K562 (cell line): ENCODE data around the gene EDARADD. TPM values are rescaled to one million over a fixed set of nuclear protein-coding genes. Genes with fewer than 3 reads are reported as not detected.

Source experiments
- ASH1L ChIP-seq: fragments of 450-650 bp; IDR thresholded peaks from 2 replicates; pipeline ENCODE4 v1.6.1; 2018; ENCODE audit warnings: borderline replicate concordance, mild to moderate bottlenecking, low read depth; ENCODE audit not compliant: partially characterized antibody
- ATF1 ChIP-seq, 2 experiments: fragments of 450-650 bp in 1 of 2; IDR thresholded peaks; 2 replicates each; pipeline ENCODE4 v1.6.1; 2016; ENCODE audit warnings: missing compliant biosample characterization in 1 of 2, missing genetic modification characterization in 1 of 2
- CBX3 ChIP-seq, 2 experiments: IDR thresholded peaks; 1 replicate in 1 of 2; 2 replicates in 1 of 2; pipeline ENCODE4 v1.6.1; 2012; ENCODE audit warnings: inconsistent platforms in 2 of 2, low read length in 2 of 2, borderline replicate concordance in 1 of 2, control low read depth in 1 of 2
- CREM ChIP-seq: IDR thresholded peaks from 2 replicates; pipeline ENCODE4 v1.6.1; 2014; ENCODE audit warnings: antibody characterized with exemption, low read depth
- HDAC2 ChIP-seq: fragments of 450-650 bp; IDR thresholded peaks from 2 replicates; pipeline ENCODE4 v1.6.1; 2016; ENCODE audit warnings: mild to moderate bottlenecking
- L3MBTL2 ChIP-seq: fragments of 450-650 bp; IDR thresholded peaks from 2 replicates; pipeline ENCODE4 v1.6.1; 2016; ENCODE audit warnings: mild to moderate bottlenecking, moderate library complexity
- MCM3 ChIP-seq: fragments of 450-650 bp; IDR thresholded peaks from 2 replicates; pipeline ENCODE4 v1.6.1; 2016
- NFE2 ChIP-seq: IDR thresholded peaks from 2 replicates; pipeline ENCODE4 v1.6.1; 2014; ENCODE audit warnings: antibody characterized with exemption, low read depth
- NFE2L1 ChIP-seq: fragments of 450-650 bp; IDR thresholded peaks from 2 replicates; pipeline ENCODE4 v1.6.1; 2016; ENCODE audit warnings: missing genetic modification characterization, low read depth, mild to moderate bottlenecking, missing compliant biosample characterization, moderate library complexity, borderline replicate concordance
- RBM25 ChIP-seq: fragments of 200-400 bp; formaldehyde crosslinking; IDR thresholded peaks from 2 replicates; pipeline ENCODE4 v1.6.1; 2018; ENCODE audit warnings: low read length, low read depth, moderate library complexity; ENCODE audit not compliant: severe bottlenecking
- RERE ChIP-seq: sonication (generic); formaldehyde crosslinking; IDR thresholded peaks from 2 replicates; pipeline ENCODE4 v1.8.0; 2023; ENCODE audit warnings: missing genetic modification reagents, mild to moderate bottlenecking, borderline replicate concordance
- ZNF165 ChIP-seq: fragments of 250-450 bp; sonication (Bioruptor Pico); IDR thresholded peaks from 2 replicates; pipeline ENCODE4 v1.4.0; 2020; ENCODE audit warnings: borderline replicate concordance
- polyA plus RNA-seq, 8 experiments: library from polyadenylated mRNA; depleted of rRNA in 4 of 8; stranded (reverse) in 5 of 8; unstranded in 3 of 8; fragments of >200 nt; fragmentation: Nextera tagmentation in 2 of 8; fragmentation: Illumina TruSeq in 1 of 8; extraction: Ambion mirVana in 2 of 8; extraction: Trizol in 1 of 8; gene quantifications; 2 replicates each; pipeline versions ENCODE4 v1.2.1 to v1.2.3, GENCODE V29; 2011 to 2014; ENCODE audit warnings: inconsistent platforms in 1 of 8, missing spikeins in 1 of 8
- total RNA-seq, 7 experiments: library from RNA; depleted of rRNA in 6 of 7; stranded (reverse); fragments of >200 nt in 6 of 7; fragmentation: Illumina TruSeq in 2 of 7; extraction: Trizol in 2 of 7; gene quantifications; 2 replicates each; pipeline versions ENCODE4 v1.2.1 to v1.2.3, GENCODE V29; 2011 to 2021; ENCODE audit warnings: low replicate concordance in 1 of 7

EDARADD gene
- total and polyA plus RNA-seq, 9 of the 15 experiments (the other 6 are each of a cell fraction or from before 2014, with no cell fraction given), result 0.46 to 32.4 (median 20.6) TPM

GRCh38 chr1:236381565-236382158 lies 12.4 kb upstream of the EDARADD start (continued):
- TF ChIP-seq ZNF165 (CRISPR knock-in tag) (no peak), MCM3 (no peak), RERE (CRISPR knock-in tag) (no peak), ATF1 (CRISPR knock-in tag; IDR thresholded peaks at IDR 0.05) (no peak), ATF1 (tag; IDR thresholded peaks at IDR 0.05) (no peak), HDAC2 (peak; percentile 25; the same call in 1 of the 2 replicates), CBX3 (IDR thresholded peaks at IDR 0.05; ENCODE audit: borderline replicate concordance in 1 of 2, low read length in 2 of 2) (peak in 1 of 2 experiments; percentile 100; a peak in 2 of 3 replicates), NFE2L1 (tag) (no peak), RBM25 (peak; percentile 61), ASH1L (peak; percentile 28), L3MBTL2 (no peak), CREM (peak; percentile 12; the same call in 1 of the 2 replicates), NFE2 (0 out of 2 replicates have a peak, but pooled peaks have one; percentile 27)
